ENCODE data around the gene TRAF3IP1.
A peak's percentile ranks its signal among the peaks of the same experiment; 100 is the strongest.
"Not testable (repeated sequence)": the region's sequence is repeated elsewhere in the genome, so short reads cannot be mapped to it uniquely, and the experiment has no call there.

Gene TRAF3IP1

GRCh38 chr2:238427435-238428162 is 107.3 kb downstream of the TRAF3IP1 start:
- peak in 1 of 3 donors; percentile 6 for DNase-seq (ENCODE audit: low read depth in 3 of 3)

GRCh38 chr2:238428866-238429265 is 108.5 kb downstream of the TRAF3IP1 start:
- no peak for DNase-seq (ENCODE audit: low read depth in 3 of 3)

- DNase-seq (ENCODE audit: low read depth in 3 of 3) = no peak
Observed at GRCh38 chr2:238430781-238431180, 110.5 kb downstream of the TRAF3IP1 start.

GRCh38 chr2:238431456-238431855 is 111.1 kb downstream of the TRAF3IP1 start:
- no peak for DNase-seq (ENCODE audit: low read depth in 3 of 3)

- no peak for DNase-seq (ENCODE audit: low read depth in 3 of 3)
Observed at GRCh38 chr2:238433300-238433915, 113.1 kb downstream of the TRAF3IP1 start.

- no peak for DNase-seq (ENCODE audit: low read depth in 3 of 3)
Observed at GRCh38 chr2:238433941-238434845, 113.9 kb downstream of the TRAF3IP1 start.

GRCh38 chr2:238434846-238435751 is 114.8 kb downstream of the TRAF3IP1 start:
- no peak for DNase-seq (ENCODE audit: low read depth in 3 of 3)

- DNase-seq (ENCODE audit: low read depth in 3 of 3) = no peak
Observed at GRCh38 chr2:238435752-238436096, 115.4 kb downstream of the TRAF3IP1 start.

GRCh38 chr2:238438856-238439849 is 118.8 kb downstream of the TRAF3IP1 start:
- DNase-seq (ENCODE audit: low read depth in 3 of 3) = peak; percentile 48 to 66 (median 53)

- DNase-seq (ENCODE audit: low read depth in 3 of 3) = no peak
Observed at GRCh38 chr2:238439917-238440316, 119.6 kb downstream of the TRAF3IP1 start.

- DNase-seq (ENCODE audit: low read depth in 3 of 3) = no peak
Observed at GRCh38 chr2:238440331-238440730, 120.0 kb downstream of the TRAF3IP1 start.

GRCh38 chr2:238440767-238441166 is 120.4 kb downstream of the TRAF3IP1 start:
- no peak for DNase-seq (ENCODE audit: low read depth in 3 of 3)

GRCh38 chr2:238441262-238442114 is 121.2 kb downstream of the TRAF3IP1 start:
- DNase-seq (ENCODE audit: low read depth in 3 of 3) = no peak

- not testable (repeated sequence) for DNase-seq (ENCODE audit: low read depth in 3 of 3)
Observed at GRCh38 chr2:238442257-238442656, 121.9 kb downstream of the TRAF3IP1 start.

GRCh38 chr2:238444242-238444641 is 123.9 kb downstream of the TRAF3IP1 start:
- DNase-seq (ENCODE audit: low read depth in 3 of 3) = no peak

- no peak for DNase-seq (ENCODE audit: low read depth in 3 of 3)
Observed at GRCh38 chr2:238445409-238446190, 125.3 kb downstream of the TRAF3IP1 start.

GRCh38 chr2:238446371-238446770 is 126.1 kb downstream of the TRAF3IP1 start:
- no peak for DNase-seq (ENCODE audit: low read depth in 3 of 3)

Measured in stimulated activated CD4-positive, alpha-beta T cell treated with anti-CD3 and anti-CD28 coated beads, TNF-alpha, amount 100 ng/mL, for 48 hours (primary cell).